Measurements from ENCODE around the gene FAAP20.

- TF ChIP-seq EZH2 (IDR thresholded peaks at IDR 0.05; ENCODE audit: borderline replicate concordance, low read length) (no peak), CTCF (IDR thresholded peaks at IDR 0.05; ENCODE audit: low read length) (no peak)
Observed at GRCh38 chr1:2215329-2215728, 20.8 kb upstream of the FAAP20 start.

Data from OCI-LY1 (cell line).